Hematopoietic multipotent progenitor cell treated with erythropoietin and hydrocortisone succinate and interleukin-3 and kit ligand, for 8 days (in vitro differentiated cells): Measurements from ENCODE around the gene LRRC8E.

Experiments
- DNase-seq: peaks from one replicate; pipeline ENCODE4 v3.0.0-alpha.2; 2015

LRRC8E gene

DNA sequence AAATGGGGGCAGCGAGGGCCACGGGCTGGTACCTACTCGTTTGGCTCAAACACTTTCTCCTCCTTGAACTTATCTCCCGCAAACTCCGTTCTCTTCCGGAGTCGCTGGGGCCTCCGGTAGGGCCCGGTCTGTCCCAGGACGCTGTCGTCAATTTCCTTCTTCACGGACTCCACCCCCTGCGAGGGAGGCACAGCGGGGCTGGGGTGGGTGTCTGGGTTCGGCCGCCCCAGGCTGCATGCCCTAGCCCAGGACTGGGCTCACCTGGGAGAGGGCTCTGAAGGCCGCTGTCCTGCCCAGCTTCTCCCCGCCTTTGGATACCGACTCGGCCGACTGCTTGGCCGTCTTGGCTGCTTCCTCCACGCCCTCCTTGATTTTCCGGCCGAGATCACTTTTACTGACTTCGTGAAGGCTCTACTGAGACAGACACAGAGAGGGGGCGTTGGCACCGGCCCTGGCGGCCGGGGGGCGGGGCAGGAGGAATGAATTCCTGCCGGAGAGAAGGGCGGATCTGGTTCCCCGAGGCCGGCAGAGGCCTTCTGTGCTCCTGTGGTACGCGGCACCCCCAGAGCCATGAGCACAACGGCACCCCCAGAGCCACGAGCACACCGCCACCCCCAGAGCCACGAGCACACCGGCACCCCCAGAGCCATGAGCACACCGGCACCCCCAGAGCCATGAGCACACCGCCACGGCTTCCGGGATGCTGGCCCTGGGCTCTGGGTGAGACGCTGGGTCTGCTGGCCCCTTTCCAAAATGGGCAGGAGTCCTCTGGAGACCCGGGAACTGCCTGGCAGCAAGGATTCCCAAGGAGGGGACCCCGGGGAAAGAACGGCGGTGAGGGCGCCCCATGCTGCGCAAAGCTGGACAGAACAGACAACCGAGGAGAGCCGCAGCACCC lies 45.8 kb downstream of the LRRC8E start:
- DNase-seq: no peak

- no peak for DNase-seq
Measured at GRCh38 chr19:7934766-7935165, 46.5 kb downstream of the LRRC8E start.

DNA sequence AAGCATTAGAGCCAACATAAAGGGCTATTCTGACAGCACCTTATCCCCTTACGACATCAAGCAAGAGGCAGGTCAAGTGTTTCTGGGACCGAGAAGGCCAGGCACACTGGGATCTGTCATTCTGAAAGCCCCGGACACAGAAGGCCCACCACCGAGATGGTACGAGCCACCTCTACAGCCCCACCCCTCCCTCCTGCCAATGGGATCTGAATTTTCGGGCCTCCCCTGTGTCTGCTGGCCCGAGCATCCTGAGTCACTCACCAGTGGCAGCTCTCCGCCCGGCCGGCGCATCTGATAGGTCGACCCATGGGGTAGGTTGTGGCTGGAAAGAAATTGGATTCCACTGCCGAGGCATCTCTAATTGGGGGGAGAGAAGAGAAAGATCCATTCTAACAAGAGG lies 52.5 kb downstream of the LRRC8E start:
- DNase-seq: no peak

DNA sequence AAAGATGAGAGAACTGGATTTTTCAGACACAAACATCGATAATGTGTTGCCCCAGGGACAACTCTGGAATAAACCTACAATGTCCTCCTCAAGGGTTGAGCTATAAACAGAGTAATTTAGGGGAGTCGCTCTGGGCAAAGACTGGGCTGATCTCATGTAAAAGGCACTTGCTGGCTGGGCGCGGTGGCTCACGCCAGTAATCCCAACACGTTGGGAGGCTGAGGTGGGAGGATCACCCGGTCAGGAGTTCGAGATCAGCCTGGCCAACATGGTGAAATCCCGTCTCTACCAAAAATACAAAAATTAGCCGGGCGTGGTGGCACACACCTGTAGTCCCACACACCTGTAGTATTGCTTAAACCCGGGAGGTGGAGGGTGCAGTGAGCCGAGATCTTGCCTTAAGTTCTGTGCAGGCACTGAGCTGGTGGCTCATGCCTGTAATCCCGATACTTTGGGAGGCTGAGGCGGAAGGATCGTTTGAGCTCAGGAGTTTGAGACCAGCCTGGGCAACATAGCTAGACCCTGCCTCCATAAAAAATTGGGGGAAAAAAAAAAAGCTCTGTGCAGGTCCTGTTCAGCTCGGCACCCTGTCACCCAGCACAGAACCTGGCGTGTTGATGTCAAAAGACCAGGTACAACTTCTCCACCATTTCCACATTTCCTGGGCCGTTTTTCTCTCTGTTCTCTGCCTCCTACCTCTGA lies 53.7 kb downstream of the LRRC8E start:
- no peak for DNase-seq

DNA sequence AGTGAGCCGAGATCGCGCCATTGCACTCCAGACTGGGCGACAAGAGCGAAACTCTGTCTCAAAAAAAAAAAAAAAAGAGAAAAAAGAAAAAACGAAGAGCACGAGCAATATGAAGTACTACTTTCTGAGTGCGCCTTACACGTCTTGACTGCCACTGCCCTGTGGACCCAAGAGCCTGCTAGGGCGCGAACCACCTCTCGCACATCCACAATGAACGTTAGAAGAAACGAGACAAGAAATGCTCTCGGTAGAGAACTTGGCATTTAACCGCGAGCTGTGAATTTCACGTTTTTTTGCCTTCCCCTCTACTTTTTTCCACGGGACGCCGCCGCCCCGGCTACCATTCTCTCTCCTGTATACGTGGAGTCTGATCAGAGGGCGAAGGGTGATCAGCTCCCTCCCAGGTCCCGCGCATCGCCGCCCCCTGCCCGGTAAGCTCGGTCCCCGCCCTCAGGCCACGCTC lies 54.7 kb downstream of the LRRC8E start:
- no peak for DNase-seq

GRCh38 chr19:7943444-7944176 lies 55.3 kb downstream of the LRRC8E start, which contains the start of gene TIMM44:
Gene TIMM44, minus strand, starts transcription at chr19:7943666. Its CDS starts 15 bp downstream, at chr19:7943651.
- DNase-seq: peak; percentile 100

- DNase-seq: peak; percentile 94
Measured at GRCh38 chr19:7944177-7944761, 56.0 kb downstream of the LRRC8E start.

DNA sequence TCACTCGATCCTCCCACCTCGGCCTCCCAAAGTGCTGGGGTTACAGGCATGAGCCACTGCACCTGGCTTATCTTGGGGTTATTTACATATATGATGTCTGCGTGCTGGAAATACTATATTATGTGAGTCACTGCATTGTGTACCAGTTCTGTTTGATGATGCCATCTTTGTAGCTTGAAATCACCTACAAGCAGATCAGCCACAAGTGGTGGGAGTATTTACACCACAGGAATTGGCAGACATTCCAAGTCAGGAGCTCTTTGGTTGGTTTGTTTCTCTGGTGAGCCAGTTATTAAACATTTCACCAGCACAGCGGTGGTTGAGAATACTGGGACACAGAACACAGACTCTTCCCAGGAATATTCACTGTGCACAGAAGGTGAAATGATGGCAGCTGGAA lies 59.6 kb downstream of the LRRC8E start:
- DNase-seq: no peak
